DND-41 (cell line): ENCODE measurements around the gene TTC24.

ENCODE experiments used
- CTCF ChIP-seq: IDR thresholded peaks from 2 replicates; pipeline ENCODE4 v1.5.1; 2012; ENCODE audit warnings: borderline replicate concordance, low read length, moderate library complexity, mild to moderate bottlenecking; ENCODE audit not compliant: poor library complexity, severe bottlenecking; ENCODE audit errors: extremely low read depth
- EZH2 ChIP-seq: IDR thresholded peaks from 3 replicates; pipeline ENCODE4 v1.6.1; 2012; ENCODE audit warnings: borderline replicate concordance, low read depth, mild to moderate bottlenecking, moderate library complexity, low read length, inconsistent platforms; ENCODE audit not compliant: severe bottlenecking

GRCh38 chr1:156615946-156616345 lies 36.4 kb downstream of the TTC24 start:
- TF ChIP-seq CTCF (no peak), EZH2 (no peak)
